ENCODE data around the gene TSPAN4.

Gene TSPAN4

GRCh38 chr11:914747-915501, 72.3 kb downstream of the TSPAN4 start:
- no peak for DNase-seq

All from stimulated activated CD4-positive, alpha-beta T cell treated with anti-CD3 and anti-CD28 coated beads, Interleukin-2, amount 100 ng/mL, for 24 hours (primary cell).